GM18519 (cell line): ENCODE results near the gene MRPL17.
"Not testable (repeated sequence)": the region's sequence is repeated elsewhere in the genome, so short reads cannot be mapped to it uniquely, and the experiment has no call there.

ENCODE experiments used
- ATAC-seq: cut with Tn5 transposase; IDR thresholded peaks from one replicate; pipeline ENCODE4 v1.9.1; 2021; ENCODE audit warnings: mild to moderate bottlenecking, moderate library complexity; ENCODE audit not compliant: unreplicated experiment, low FRiP score

The MRPL17 gene

GRCh38 chr11:6682936-6683861, at the start of gene MRPL17:
TSS of gene MRPL17 (minus strand) at chr11:6683340. CDS start at chr11:6683296, 44 bp downstream.
- peak; percentile 85 for ATAC-seq

GRCh38 chr11:6727971-6728760, 45.0 kb upstream of the MRPL17 start:
- no peak for ATAC-seq

- no peak for ATAC-seq
These were observed 42.3 kb upstream of the MRPL17 start for GRCh38 chr11:6725386-6725896.

- no peak for ATAC-seq
These were observed 40.9 kb upstream of the MRPL17 start for GRCh38 chr11:6724013-6724412.

GRCh38 chr11:6721343-6721742, 38.2 kb upstream of the MRPL17 start:
- no peak for ATAC-seq

GRCh38 chr11:6719576-6719975, 36.4 kb upstream of the MRPL17 start:
- no peak for ATAC-seq

- ATAC-seq: no peak
These were observed 34.3 kb upstream of the MRPL17 start for GRCh38 chr11:6717426-6717825.

GRCh38 chr11:6711552-6711951, 28.4 kb upstream of the MRPL17 start:
- ATAC-seq: not testable (repeated sequence)

GRCh38 chr11:6708876-6709275, 25.7 kb upstream of the MRPL17 start:
- no peak for ATAC-seq

- peak; percentile 60 for ATAC-seq
These were observed 22.9 kb upstream of the MRPL17 start for GRCh38 chr11:6705905-6706535.

GRCh38 chr11:6703247-6704063, 20.3 kb upstream of the MRPL17 start:
- ATAC-seq: no peak

- ATAC-seq: not testable (repeated sequence)
These were observed 18.8 kb upstream of the MRPL17 start for GRCh38 chr11:6701955-6702354.

GRCh38 chr11:6695377-6695776, 12.2 kb upstream of the MRPL17 start:
- ATAC-seq: no peak

- ATAC-seq: no peak
These were observed 11.0 kb upstream of the MRPL17 start for GRCh38 chr11:6694229-6694535.

GRCh38 chr11:6693342-6694228, 10.4 kb upstream of the MRPL17 start:
- ATAC-seq: no peak

- no peak for ATAC-seq
These were observed 9.0 kb upstream of the MRPL17 start for GRCh38 chr11:6692128-6692527.

- not testable (repeated sequence) for ATAC-seq
These were observed 7.4 kb upstream of the MRPL17 start for GRCh38 chr11:6690431-6691132.

GRCh38 chr11:6687876-6688275, 4.7 kb upstream of the MRPL17 start:
- ATAC-seq: no peak
